A673 (cell line): ENCODE measurements around the gene CENPO. TPM values are rescaled to one million over a fixed set of nuclear protein-coding genes. Genes with fewer than 3 reads are reported as not detected.

Source experiments
- BruUV-seq: library from RNA; stranded (reverse); fragments of 400-500 nt; replicated peaks from 2 replicates; lab custom pipeline; 2021; lab: Mats Ljungman, UMichigan
- CTCF ChIA-PET: fragments of 300-600 bp; sonication (Branson Sonifier 250); formaldehyde crosslinking; loops from one replicate; lab custom pipeline; 2022; ENCODE audit warnings: antibody characterized with exemption; lab: Charles Lee
- POLR2A ChIA-PET: fragments of 300-600 bp; sonication (Branson Sonifier 250); formaldehyde crosslinking; loops from one replicate; lab custom pipeline; 2022; ENCODE audit warnings: antibody characterized with exemption; ENCODE audit not compliant: low non-redundant PET; lab: Charles Lee
- DNase-seq: peaks from one replicate; pipeline ENCODE4 v3.0.0-alpha.2; 2015; ENCODE audit warnings: low spot score
- H3K27ac ChIP-seq: fragments of 200-600 bp; sonication (generic); 2 replicates; pipeline ENCODE4 v1.5.1; 2016; ENCODE audit warnings: mixed run types, low read depth, mild to moderate bottlenecking, mixed read lengths, antibody characterized with exemption, low read length; ENCODE audit not compliant: poor library complexity, severe bottlenecking
- H3K27me3 ChIP-seq: fragments of 200-600 bp; sonication (generic); replicated peaks from 2 replicates; pipeline ENCODE4 v1.6.1; 2017; ENCODE audit warnings: mixed run types, low read depth, mild to moderate bottlenecking, mixed read lengths, antibody characterized with exemption, low read length; ENCODE audit not compliant: insufficient read depth, poor library complexity
- H3K36me3 ChIP-seq: fragments of 200-600 bp; sonication (generic); 2 replicates; pipeline ENCODE4 v1.6.1; 2016; ENCODE audit warnings: mixed run types, mild to moderate bottlenecking, mixed read lengths, antibody characterized with exemption, low read length; ENCODE audit not compliant: insufficient read depth, poor library complexity, severe bottlenecking
- H3K4me1 ChIP-seq: fragments of 200-600 bp; sonication (generic); 2 replicates; pipeline ENCODE4 v1.6.1; 2017; ENCODE audit warnings: mixed run types, mild to moderate bottlenecking, mixed read lengths, antibody characterized with exemption, low read length; ENCODE audit not compliant: insufficient read depth, poor library complexity, severe bottlenecking
- H3K4me3 ChIP-seq: fragments of 200-600 bp; sonication (generic); 2 replicates; pipeline ENCODE4 v1.5.1; 2016; ENCODE audit warnings: low read depth, mixed run types, mild to moderate bottlenecking, mixed read lengths, low read length; ENCODE audit not compliant: poor library complexity, severe bottlenecking
- H3K9me3 ChIP-seq: fragments of 200-600 bp; sonication (generic); 2 replicates; pipeline ENCODE4 v1.6.1; 2016; ENCODE audit warnings: mixed run types, low read depth, mild to moderate bottlenecking, mixed read lengths, antibody characterized with exemption, low read length; ENCODE audit not compliant: poor library complexity, severe bottlenecking
- EZH2 ChIP-seq: fragments of 200-600 bp; sonication (generic); IDR thresholded peaks from 2 replicates; pipeline ENCODE4 v1.6.1; 2017; ENCODE audit warnings: borderline replicate concordance, low read depth, mild to moderate bottlenecking, mixed read lengths, antibody characterized with exemption, low read length; ENCODE audit not compliant: poor library complexity, severe bottlenecking
- intact Hi-C: fragments of 100-400 bp; cut with micrococcal nuclease; formaldehyde crosslinking; loops from one replicate; pipeline ENCODE4 v1.10.0; 2022; ENCODE audit not compliant: unreplicated experiment
- total RNA-seq: library from RNA; stranded (reverse); gene quantifications from 2 replicates; pipeline ENCODE4 v1.2.3, GENCODE V29; 2021
- TF ChIP-seq, protein P1 (sequence below): fragments of 300-800, 200-600 bp; sonication (generic); conservative IDR thresholded peaks from 2 replicates; pipeline ENCODE4 v1.5.1; 2017; ENCODE audit warnings: low read depth, mild to moderate bottlenecking, antibody characterized with exemption, low read length, moderate library complexity, mixed read lengths

The CENPO gene
- total RNA-seq, 1 experiment from 2014 or later: 69.4 TPM

DNA sequence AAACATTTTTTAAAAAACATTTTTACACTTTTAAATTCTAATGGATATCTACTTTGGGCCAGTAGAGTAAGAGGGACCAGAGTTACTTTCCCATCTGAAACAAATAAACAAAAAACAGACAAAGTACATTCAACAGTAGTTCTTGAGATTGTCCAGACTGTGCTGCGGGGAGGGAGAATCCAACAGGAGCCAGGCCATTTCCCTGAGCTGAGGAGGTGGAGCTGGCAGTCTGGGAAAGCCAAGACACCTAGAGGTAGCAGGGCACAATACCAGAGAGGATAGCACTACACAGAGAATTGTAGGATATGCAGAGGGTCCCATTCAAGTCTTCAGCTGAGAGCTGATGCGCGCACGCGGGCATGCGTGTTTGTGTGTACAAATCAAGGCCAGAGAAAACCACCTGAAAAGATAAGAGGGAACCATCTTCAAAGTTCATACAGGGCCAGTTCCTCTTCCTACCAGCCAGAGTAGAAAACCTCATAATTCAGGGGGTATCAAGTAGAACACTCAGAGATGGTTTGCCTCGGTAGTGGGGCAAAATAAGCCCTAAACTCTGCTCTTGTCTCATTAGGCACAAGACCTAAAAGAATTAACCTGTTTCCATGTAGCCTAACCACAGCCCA is 44.0 kb upstream of the CENPO start:
- no peaks in the 10 kb centered on the region for H3K36me3 ChIP-seq
- no peak for TF ChIP-seq EZH2
- TF ChIP-seq, protein P1, sequence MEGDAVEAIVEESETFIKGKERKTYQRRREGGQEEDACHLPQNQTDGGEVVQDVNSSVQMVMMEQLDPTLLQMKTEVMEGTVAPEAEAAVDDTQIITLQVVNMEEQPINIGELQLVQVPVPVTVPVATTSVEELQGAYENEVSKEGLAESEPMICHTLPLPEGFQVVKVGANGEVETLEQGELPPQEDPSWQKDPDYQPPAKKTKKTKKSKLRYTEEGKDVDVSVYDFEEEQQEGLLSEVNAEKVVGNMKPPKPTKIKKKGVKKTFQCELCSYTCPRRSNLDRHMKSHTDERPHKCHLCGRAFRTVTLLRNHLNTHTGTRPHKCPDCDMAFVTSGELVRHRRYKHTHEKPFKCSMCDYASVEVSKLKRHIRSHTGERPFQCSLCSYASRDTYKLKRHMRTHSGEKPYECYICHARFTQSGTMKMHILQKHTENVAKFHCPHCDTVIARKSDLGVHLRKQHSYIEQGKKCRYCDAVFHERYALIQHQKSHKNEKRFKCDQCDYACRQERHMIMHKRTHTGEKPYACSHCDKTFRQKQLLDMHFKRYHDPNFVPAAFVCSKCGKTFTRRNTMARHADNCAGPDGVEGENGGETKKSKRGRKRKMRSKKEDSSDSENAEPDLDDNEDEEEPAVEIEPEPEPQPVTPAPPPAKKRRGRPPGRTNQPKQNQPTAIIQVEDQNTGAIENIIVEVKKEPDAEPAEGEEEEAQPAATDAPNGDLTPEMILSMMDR: no peak
- no peaks in the 10 kb centered on the region for H3K4me1 ChIP-seq
- no peaks in the 10 kb centered on the region for H3K9me3 ChIP-seq
- no peak for DNase-seq
- H3K27ac ChIP-seq: no peak overlapping the region
- POLR2A ChIA-PET: no interaction called here
- intact Hi-C loops: no loop called here
- H3K4me3 ChIP-seq: no peak overlapping the region
- BruUV-seq: no TSS peak
- CTCF ChIA-PET: no interaction called here
- no peaks in the 10 kb centered on the region for H3K27me3 ChIP-seq

DNA sequence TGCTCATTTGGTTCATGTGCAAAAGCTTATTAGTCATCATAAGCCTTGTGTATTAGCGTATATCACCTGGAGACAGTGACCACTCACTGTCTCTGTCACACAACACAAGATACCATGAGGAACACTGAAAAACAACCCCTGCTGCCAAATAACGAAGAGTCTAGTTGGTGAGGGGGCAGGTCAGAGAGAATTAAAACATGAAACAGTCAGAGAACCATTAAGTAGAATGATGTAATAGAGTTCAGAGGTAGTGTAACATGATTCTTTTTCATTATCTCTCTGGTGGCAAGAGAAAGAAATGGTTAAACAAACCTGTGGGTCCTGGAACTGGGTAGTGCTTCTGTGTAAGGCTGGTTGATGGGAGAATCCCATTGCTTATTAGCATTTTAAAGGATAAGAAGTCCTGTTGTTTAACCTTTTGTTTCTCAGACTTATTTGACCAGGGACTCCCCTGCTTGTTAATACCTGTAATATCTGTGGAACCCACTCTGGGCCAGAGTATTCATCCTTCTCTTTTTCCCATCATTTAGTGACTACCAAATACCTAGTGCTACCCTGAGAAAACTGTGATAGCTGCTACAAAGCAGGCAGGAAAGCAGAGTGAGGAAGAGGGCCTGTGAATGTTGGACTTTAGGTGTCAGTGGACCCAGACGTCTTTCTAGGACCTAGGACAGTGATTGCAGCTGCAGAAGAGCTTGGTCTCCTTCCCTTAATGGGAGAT is 38.1 kb upstream of the CENPO start:
- H3K36me3 ChIP-seq: peaks cover 12% of the 10 kb centered on the region
- BruUV-seq: no TSS peak
- no peaks in the 10 kb centered on the region for H3K4me1 ChIP-seq
- no peaks in the 10 kb centered on the region for H3K9me3 ChIP-seq
- TF ChIP-seq, protein P1: no peak
- no peak for TF ChIP-seq EZH2
- no peak overlapping the region for H3K27ac ChIP-seq
- CTCF ChIA-PET: no interaction called here
- no peaks in the 10 kb centered on the region for H3K27me3 ChIP-seq
- no peak overlapping the region for H3K4me3 ChIP-seq
- intact Hi-C loops: no loop called here
- DNase-seq: no peak
- POLR2A ChIA-PET: no interaction called here

- no peak for TF ChIP-seq EZH2
- TF ChIP-seq, protein P1: no peak
- H3K4me3 ChIP-seq: no peak overlapping the region
- no peak overlapping the region for H3K27ac ChIP-seq
- DNase-seq: no peak
- CTCF ChIA-PET: no interaction called here
- intact Hi-C loops: no loop called here
- POLR2A ChIA-PET: no interaction called here
- no peaks in the 10 kb centered on the region for H3K27me3 ChIP-seq
- H3K4me1 ChIP-seq: no peaks in the 10 kb centered on the region
- no peaks in the 10 kb centered on the region for H3K9me3 ChIP-seq
- no TSS peak for BruUV-seq
- H3K36me3 ChIP-seq: peaks cover 12% of the 10 kb centered on the region
Measured at GRCh38 chr2:24756789-24757188, 36.4 kb upstream of the CENPO start.
